NCI-H69 (cell line): Measurements from ENCODE around the gene NUMB.

Source experiments
- DNase-seq: peaks from one replicate; lab custom pipeline; 2025; lab: John Stamatoyannopoulos, UW

NUMB gene

DNA sequence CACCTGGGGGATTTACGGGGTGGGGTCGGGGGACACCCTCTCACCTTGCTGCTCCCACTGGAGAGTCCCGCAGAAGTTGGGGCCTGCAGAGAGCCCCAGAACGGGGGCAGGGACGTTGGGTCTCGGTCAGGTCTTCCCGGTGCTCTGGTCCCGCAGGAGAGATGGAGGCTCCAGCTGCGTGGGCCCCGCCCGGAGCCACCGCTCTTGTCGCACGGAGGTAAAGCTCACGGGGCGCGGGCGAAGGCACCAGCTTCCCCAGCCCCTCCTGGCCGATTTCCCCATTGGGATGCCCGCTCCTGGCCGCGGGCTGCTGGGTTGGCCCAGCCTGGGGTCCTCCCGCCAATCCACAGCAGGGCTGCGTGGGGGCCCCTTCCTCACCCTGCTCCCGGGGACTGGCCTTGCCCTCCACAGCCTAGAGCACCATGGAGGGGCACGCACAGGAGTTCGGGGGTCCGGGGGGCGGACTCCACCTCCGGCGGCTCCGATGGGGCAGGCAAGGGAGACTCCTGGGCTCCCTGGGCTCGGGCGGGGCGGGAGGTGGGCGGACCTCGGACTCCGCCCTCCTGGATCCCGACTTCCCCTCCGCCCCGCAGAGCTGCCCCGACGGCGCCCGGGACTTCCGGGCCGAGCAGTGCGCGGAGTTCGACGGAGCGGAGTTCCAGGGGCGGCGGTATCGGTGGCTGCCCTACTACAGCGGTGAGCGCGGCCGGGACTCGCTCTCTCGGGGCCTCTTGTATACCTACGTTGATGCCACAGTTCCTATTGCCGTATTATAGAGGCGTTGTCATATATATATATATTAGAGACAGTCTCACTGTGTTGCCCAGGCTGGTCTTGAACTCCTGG lies 212.6 kb downstream of the NUMB start:
- peak; percentile 78 for DNase-seq

DNA sequence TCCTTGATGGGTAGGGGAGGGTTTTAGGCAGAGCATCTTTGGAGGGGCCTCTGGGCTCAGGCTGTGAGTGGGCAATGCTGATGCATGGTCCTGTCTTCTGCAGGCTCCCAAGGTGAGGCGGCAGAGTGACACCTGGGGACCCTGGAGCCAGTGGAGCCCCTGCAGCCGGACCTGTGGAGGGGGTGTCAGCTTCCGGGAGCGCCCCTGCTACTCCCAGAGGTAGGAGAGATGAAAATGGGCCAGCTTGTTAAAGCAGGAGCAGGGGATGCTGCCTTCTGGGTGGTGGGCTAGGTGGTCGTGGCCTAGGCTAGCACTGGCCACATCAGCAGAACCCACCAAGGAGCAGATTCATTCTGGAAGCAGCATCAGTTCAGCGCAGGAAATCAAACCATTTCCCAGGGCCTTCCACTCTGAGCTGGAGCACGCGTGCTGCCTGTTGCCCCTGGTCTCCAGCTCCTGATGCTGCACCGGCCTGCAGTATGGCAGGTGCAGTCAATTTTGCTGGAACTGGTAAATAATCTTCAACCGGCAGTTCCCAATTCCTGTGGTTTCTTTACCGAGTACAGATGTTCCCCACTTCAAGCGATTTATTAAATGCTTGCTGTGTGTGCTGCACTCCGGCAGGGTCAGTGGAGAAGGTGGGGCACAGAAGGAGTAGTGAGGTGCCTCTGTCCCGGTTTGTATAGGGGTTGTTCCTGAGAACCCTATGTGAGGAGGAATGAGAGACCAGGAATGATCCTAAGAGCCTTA lies 213.6 kb downstream of the NUMB start:
- DNase-seq, result no peak

DNA sequence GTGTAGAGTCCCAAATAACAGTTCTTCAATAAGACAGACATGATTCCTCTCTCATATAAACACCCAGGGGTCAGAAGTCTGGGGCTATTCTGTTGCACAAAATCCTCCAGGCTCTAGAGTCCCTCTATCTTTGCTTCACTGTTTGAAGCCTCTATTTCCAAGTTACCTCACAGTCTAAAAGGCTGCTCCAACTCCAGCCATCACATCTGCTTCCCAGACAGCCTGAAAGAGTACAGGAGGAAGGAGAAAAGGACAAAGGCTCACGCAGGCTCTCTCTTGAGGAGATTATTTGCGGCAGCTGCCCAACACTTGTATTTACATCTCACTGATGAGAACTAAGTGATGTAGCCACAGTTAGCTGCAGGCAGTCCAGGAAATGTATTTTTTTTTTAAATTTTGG lies 214.6 kb downstream of the NUMB start:
- DNase-seq, result no peak

DNA sequence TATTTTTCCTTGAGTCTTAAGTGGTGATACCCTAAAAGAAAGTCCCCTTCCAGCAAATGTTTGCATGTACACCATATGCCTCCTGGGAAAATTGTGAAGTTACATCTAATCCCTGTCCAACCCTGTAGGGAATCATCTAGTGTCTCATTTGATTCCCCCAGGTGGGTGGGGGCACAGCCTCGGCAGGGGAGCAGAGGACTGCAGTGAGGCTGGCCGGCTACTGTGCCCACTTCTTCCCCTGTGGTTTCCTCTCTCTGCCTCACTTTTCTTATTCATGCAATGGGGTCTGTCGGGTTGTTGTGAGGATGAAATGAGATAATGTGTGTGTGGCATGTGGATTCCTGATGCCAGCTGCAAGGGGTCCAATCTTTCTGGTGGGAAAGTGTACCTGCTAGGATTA lies 215.0 kb downstream of the NUMB start:
- DNase-seq, result no peak

DNA sequence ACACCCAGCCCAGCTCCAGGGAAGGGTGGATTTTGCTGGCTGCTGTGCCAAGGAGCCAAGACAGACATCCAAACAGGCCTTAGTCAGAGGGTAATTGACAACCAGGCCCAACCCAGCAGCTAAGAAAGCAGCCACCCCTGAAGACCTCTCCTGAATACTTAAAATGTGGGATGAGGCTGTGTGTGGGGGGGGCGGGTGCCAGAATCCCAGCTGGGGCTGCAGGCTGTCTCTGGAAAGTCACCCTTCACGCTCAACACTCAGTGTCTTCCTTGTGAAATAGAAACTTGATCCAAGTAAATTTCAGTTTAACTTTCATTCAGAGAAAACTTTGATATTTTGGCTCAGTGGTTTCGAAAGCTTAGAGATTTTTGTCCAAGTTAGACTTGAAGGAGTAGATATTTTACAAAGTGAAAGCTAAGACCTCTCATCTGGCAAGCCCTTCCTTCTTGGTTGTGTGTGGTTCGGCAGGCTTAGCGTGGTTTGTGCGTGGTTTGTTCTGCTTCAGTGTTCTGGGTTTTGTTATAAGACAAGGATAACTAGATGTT lies 215.9 kb downstream of the NUMB start:
- DNase-seq, result no peak

DNA sequence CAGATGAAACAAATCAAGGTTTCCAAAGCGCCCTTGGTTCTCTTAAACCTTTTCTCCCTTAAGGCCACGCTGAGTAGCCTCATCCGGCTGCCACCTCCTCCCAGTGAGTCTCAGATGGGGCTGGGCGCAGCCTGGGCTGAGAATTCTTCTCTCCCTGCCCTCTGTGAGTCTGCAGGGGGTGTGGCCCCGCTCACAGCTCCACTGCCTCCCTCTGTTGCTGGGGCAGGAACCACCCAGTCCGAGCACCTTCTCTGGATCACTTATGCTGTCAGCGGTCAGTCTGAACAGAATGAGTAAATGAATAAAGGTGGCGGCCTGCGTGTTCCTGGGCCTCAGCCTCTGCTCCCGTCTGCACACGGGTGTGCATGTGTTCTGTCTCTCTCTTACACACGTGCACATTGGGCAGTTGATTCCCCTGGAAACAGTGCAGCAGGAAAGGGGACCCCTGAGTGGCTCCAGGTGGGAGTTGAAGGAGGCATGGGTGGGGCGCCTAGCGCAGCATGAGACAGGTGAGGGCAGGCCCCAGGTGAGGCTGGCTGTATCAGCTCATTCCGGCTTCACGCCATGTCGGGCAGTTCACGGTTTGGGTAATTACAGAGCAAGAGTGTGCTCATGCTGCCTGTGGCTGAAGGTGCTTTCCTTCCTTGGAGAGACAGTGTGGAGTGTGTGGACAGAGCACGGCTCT lies 216.7 kb downstream of the NUMB start:
- DNase-seq, result no peak

DNA sequence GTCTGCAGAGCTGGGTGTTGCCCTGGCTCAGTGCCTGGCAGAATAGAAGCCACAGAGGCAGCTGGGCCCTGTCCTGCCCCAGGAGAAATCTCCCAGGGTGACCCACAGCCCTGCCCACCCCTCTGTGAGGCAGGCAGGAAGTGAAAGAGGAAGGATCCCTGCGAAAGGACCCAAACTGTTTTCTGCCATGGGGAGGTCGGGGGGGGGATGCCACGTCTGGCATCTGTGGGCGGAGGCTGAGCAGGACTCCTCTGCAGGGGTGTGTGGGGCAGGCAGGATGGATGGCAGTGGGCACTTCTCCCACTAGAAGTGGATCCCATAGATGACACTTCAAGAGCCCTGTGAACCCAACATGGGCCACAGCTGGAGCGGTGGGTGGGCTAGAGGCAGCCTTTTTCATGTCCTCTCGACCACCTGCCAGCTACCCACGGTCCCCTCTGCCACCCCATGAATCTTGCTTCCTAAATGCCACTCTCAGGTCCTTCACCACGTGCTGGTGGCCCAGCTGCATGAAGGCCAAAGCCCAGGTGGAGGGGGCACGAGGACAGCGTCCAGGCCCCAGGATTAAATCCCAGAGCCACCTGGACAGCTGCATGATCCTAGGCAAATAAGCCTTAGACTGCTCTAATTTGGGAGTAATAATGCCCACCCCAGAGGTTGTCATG lies 217.4 kb downstream of the NUMB start:
- no peak for DNase-seq

DNA sequence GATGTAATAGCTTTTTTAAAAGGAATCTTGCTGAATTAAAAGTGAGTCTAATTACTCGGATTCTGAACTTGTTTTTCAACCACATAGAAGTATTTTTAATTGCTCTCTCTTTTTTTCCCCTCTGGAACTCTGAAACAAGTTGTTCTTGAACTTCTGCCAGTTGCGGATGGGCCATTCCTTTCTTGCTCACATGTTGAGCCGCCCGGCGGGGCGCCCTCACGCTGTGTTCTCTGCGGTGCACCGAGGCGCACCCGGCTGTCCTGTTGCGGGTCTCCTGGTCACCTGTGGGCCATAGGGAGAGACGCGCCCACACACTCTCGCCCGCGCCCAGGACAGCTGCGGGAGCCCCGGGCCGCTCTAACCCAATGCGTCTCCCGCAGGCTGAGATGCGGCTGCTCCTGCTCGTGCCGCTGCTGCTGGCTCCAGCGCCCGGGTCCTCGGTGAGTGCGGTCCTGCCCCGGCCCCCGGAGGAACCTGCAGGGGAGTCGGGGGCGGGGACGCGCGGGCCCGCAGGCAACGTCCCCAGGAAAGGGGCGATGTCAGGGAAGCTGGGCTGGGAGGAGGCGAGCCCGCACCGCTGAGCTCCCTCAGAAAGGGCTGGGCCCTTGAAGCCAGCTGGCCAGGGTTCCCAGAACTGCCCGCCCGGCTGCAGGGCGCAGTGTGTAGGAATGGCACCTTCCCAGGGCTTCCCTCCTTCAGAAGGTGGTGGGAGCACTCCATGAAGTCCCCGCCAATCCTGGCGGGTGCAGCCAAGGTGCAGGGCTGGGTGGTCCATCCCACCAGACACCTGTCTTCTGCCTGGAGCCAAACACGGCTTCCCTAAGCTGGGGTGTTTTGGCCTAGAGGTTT lies 218.7 kb downstream of the NUMB start:
- peak; percentile 59 for DNase-seq

DNA sequence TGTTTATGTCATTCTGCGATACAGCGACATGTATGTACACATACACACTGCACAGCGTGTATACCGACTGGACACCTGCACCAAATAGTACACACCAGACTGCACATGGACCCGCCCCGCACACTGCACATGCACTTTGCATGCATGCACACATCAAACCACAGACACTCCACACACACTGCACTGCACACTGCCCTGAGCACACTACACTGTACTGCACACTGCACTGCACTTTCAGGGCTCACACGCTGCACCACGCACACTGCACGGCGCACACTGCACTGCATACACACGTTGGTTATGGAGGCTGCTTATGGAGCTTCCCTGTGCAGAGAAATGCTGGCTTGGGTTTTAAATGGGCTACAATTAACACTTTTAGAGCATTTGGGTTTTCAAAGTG lies 219.4 kb downstream of the NUMB start:
- peak; percentile 39 for DNase-seq

DNA sequence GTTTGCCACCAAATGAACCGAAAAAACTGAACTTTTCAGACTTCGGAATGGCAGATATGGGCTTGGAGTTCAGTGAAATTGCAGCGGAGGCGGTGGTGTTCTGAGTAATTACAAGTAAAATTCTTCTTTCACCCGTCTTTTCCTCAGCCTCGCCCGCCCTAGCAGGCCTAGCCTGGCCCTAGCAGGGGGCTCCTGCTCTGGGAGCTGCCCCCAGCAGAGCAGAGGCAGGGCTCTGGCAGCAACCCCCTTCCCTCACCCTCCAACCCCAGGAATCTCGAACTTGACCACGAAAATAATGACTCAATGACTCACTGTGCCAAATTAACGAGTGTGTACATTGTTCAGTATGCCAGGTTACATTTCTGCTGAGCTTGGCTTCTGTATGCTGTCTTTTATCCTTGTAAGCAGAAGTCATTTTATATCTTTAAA lies 219.9 kb downstream of the NUMB start:
- peak; percentile 70 for DNase-seq

DNA sequence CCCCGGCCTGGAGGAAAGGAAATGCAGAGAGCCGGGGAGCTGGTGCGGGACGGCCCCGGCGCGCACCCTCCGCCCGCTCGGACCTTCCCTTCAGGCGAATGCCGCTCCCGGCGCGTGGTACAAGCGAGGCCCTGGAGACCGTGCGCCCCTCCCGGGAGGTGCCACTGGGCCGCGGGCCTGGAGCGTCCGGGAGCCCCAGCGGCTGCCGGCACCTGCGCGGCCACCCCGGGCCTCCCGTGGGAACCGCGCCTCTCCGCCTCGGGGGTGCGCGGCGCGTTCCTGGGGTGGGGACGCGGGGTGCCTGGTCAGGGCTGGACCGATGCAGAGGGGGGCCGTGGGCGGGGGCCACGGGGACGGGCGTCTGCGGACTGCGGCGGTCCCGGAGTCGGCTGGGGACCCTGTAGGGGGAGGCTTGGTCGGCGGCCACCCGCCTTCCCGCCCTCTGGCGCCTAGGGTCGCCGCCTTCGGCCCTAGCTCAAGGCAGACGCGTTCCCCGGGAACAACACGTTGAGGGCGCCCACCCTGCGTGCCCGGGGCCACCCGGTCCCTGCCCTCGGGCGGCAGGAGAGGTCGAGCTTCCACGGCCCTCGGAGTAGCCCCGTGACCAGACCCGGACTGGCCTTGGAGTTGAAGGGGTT lies 220.4 kb downstream of the NUMB start:
- DNase-seq, result peak; percentile 35

DNA sequence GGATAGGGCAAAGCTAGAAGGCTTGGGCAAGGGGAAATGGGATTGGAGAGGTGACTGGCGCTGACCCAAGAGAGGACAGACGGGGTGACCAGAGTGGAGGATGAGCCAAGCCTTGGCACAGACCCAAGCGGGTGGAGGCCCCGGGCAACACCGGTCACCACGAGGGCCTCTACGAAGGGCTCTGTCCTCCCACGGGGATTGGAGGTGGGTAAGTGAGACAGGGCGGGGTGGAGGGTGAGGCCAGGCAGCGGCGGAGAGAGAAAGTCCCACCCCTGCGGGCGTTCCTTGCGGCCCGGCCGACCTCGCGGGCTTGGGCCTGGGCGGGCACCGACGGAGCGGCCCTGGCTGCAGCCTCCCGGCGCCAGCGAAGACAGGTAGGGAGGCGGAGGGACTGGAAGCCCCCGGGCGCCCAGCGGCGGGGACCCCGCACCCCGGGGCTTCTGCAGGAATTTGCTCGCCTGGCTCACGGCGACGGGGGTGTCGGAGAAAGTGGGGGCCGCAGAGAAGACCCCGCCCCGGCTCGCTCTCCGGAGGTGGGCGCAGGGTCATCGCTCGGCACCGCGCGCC lies 221.0 kb downstream of the NUMB start, which contains the start of gene PAPLN:
TSS of gene PAPLN (plus strand) at position 288 of the 567 bp plus-strand sequence. CDS start 2,273 bp downstream, outside the sequence.
- peak; percentile 73 for DNase-seq

DNA sequence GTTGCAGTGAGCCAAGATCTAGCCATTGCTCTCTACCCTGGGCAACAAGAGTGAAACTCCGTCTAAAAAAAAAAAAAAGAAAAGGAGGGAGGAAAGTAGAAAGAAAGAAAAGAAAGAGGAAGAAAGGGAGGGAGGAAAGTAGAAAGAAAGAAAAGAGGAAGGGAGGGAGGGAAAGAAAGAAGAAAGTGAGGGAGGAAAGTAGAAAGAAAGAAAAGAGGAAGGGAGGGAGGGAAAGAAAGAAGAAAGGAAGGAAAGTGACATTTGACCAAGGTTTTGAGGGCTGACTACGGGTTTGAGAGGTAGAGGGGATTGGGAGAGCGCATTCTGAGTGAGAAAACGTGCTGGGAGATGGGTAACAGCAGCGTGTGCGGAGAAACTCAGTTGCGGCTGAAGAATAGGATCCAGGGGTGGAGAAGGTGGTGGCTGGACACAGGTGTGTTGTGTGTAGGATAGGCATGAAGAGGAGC lies 221.6 kb downstream of the NUMB start:
- DNase-seq, result no peak

DNA sequence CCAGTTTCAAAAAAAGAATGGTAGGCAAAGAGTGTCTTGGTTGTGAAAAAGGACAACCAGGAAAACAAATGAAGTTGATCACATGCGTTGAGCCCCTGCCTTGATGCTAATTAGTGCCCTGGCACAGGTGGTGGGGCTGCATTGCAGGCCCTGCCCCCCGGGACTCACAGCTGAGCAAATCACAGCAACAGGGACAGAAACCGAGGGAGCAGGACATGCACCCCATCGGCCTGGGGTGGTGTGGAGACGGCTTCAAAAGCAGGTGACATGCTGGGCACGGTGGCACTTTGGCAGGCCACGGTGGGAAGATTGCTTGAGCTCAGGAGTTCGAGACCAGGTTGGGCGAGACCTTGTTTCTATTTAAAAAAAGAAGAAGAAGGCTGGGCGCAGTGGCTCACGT lies 222.2 kb downstream of the NUMB start:
- DNase-seq, result peak; percentile 70

DNA sequence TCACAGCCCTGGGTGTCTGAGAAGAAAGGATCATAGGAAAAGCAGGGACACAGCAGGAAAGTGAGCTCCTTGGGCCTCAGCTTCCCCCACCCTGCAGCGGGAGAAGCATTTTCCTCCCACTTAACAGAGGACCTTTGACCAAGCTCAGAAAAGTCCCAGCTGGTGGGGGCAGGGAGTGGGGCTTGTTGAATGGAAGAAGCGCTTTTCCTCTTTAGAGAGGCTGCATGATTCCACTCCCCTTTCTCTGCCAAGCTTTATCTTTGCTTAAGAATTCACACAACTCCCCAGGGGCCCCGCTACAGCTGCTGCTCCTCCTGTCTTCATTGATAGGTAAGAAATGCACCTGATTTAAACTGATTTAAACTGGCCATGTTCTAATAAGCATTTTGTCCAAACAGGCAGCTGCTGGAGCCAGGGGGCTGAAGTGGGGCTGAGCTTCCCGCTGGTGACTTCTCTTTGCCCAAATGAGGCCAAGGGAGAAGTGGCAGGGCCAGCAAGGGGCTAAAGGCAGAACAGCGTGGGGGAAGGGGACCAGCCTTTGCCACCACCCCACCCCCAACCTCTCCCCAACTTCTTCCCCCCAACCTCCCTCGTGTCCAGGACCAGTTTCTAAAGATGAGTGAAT lies 222.7 kb downstream of the NUMB start:
- DNase-seq, result peak; percentile 92

DNA sequence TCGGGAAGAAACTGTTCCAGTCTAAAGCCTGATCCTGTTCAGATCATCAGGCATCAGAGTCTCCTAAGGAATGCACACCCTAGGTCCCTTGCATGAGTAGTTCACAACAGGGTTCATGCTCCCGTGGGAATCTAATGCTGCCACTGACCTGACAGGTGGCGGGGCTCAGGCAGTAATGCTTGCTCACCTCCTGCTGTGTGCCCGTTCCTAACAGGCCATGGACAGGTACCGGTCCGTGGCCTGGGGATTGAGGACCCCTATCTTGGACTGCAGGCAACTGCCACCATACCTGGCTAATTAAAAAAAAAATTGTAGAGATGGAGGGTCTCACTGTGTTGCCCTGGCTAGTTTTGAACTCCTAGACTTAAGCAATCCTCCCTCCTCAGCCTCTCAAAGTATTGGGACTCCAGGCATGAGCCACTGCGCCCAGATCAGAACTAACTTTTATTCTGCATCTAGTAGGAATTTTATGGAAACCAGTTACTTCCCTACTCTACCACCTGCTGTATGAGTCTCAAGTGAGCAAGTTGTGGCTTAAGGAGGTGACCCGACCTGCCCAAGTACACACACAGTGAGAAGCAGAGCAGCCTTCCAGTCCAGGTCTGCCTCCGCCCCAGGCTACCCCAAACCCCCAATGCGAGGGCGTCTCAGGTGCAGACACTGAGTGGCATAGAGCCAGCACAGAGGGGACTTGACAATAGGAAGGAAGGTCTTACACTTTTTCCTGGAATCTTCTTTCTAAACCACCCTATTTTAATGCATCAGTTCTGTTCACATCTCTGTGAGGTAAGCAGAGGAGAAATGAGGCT lies 223.6 kb downstream of the NUMB start:
- peak; percentile 68 for DNase-seq

DNA sequence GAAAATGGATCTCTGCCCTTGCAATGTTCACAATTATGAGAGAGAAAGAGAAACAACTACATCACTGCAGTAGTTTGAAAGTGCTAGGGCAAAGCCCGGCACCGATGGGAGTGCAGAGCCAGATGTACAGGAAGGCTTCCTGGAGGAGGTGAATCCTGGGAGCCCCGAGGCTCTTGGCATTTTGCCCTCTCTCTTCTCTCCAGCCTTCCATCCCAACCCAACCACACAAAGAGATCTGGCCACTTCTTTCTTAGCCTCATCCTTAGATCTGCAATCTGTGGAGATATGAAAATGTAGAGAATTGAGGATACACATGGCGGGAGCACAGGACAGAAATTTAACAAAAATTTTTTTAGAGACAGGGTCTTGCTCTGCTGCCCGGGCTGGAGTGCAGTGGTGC lies 224.3 kb downstream of the NUMB start:
- DNase-seq, result peak; percentile 21

DNA sequence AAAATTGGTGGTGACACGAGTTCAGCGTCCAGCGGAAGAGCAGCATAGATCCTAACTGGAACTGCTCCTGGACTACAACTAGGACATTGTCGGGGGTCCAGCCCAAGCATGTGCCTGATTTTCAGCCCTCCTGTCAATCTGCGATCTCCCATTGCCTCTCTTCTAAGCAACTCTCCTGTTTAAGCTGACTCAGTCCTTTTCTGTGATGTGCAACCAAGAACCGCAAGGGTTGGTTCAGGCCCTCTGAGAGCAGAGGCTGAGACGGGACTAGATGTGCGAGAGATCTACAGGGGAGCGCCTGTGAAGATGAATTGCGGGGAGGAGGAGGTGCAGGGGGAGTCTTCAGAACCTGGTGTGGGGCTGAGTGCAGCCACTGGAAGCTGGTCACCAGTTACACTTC lies 224.8 kb downstream of the NUMB start:
- no peak for DNase-seq

DNA sequence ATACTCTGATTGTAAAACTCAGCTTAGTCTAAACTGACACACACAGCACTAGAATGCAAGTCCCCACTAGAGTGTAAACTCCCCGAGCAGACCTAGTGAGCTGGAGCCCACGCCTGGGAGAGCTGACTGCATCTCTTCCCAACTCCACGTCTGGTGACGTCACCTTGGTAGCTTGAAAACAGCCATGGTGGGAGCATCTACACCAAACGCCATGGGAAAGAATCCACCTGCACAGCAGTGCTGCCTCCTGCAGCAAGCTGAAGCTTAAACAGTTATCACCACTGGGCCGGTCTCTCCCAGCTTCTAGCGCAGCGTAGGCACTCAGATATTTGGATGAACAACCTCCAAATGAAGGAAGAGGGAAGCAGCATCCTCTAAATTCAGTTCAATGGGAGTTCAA lies 225.4 kb downstream of the NUMB start:
- DNase-seq, result no peak
